ENCODE data around the gene VEZT.

The VEZT gene

GRCh38 chr12:95342008-95342407 lies 124.4 kb downstream of the VEZT start:
- peak overlapping the region; percentile 74 for H3K4me2 ChIP-seq (ENCODE audit: low read length)
- no peaks in the 10 kb centered on the region for H4K20me1 ChIP-seq (ENCODE audit: control insufficient read depth, insufficient read depth, low read depth, low read length)
- no peaks in the 10 kb centered on the region for H3K9me2 ChIP-seq (replicated peaks; ENCODE audit: control insufficient read depth, low read length)
- no peak overlapping the region for H3K4me3 ChIP-seq (ENCODE audit: low read length)
- TF ChIP-seq CTCF (IDR thresholded peaks at IDR 0.05; ENCODE audit: low read depth, low read length, poor library complexity, severe bottlenecking), result no peak
- no peak for TF ChIP-seq EZH2phosphoT487 (IDR thresholded peaks at IDR 0.05; ENCODE audit: borderline replicate concordance, low read length)
- H3K27ac ChIP-seq (ENCODE audit: low read depth, low read length), result peak overlapping the region; percentile 99
- peaks cover 6% of the 10 kb centered on the region; the same call in 1 of the 2 replicates for H3K36me3 ChIP-seq (ENCODE audit: control insufficient read depth, low read length)
- H3K79me2 ChIP-seq (ENCODE audit: control insufficient read depth, low read length), result 0 out of 2 replicates have a peak, but pooled peaks cover 4% of the 10 kb centered on the region
- peaks cover 70% of the 10 kb centered on the region for H3F3A ChIP-seq (ENCODE audit: control insufficient read depth, insufficient read depth)
- H3K9me3 ChIP-seq (ENCODE audit: control insufficient read depth, insufficient read depth, low read length), result no peaks in the 10 kb centered on the region
- H3K27me3 ChIP-seq (ENCODE audit: control insufficient read depth, low read length), result no peaks in the 10 kb centered on the region
- peaks cover 100% of the 10 kb centered on the region for H3K4me1 ChIP-seq (ENCODE audit: control insufficient read depth, low read length)

- H4K20me1 ChIP-seq (ENCODE audit: control insufficient read depth, insufficient read depth, low read depth, low read length), result no peaks in the 10 kb centered on the region
- 0 out of 2 replicates have a peak, but pooled peaks cover 4% of the 10 kb centered on the region for H3K79me2 ChIP-seq (ENCODE audit: control insufficient read depth, low read length)
- peak overlapping the region; percentile 51 for H3K4me3 ChIP-seq (ENCODE audit: low read length)
- peaks cover 100% of the 10 kb centered on the region for H3K4me1 ChIP-seq (ENCODE audit: control insufficient read depth, low read length)
- peak overlapping the region; percentile 99 for H3K27ac ChIP-seq (ENCODE audit: low read depth, low read length)
- H3K9me3 ChIP-seq (ENCODE audit: control insufficient read depth, insufficient read depth, low read length), result no peaks in the 10 kb centered on the region
- H3K36me3 ChIP-seq (ENCODE audit: control insufficient read depth, low read length), result peaks cover 6% of the 10 kb centered on the region; the same call in 1 of the 2 replicates
- peaks cover 66% of the 10 kb centered on the region for H3F3A ChIP-seq (ENCODE audit: control insufficient read depth, insufficient read depth)
- H3K27me3 ChIP-seq (ENCODE audit: control insufficient read depth, low read length), result no peaks in the 10 kb centered on the region
- TF ChIP-seq EZH2phosphoT487 (IDR thresholded peaks at IDR 0.05; ENCODE audit: borderline replicate concordance, low read length) (no peak), CTCF (IDR thresholded peaks at IDR 0.05; ENCODE audit: low read depth, low read length, poor library complexity, severe bottlenecking) (peak; percentile 25)
- H3K9me2 ChIP-seq (replicated peaks; ENCODE audit: control insufficient read depth, low read length), result no peaks in the 10 kb centered on the region
- peak overlapping the region; percentile 74 for H3K4me2 ChIP-seq (ENCODE audit: low read length)
Measured at GRCh38 chr12:95343461-95344230, 126.0 kb downstream of the VEZT start.

GRCh38 chr12:95349291-95349690 lies 131.7 kb downstream of the VEZT start:
- no peaks in the 10 kb centered on the region for H3K27me3 ChIP-seq (ENCODE audit: control insufficient read depth, low read length)
- H3K4me1 ChIP-seq (ENCODE audit: control insufficient read depth, low read length), result peaks cover 97% of the 10 kb centered on the region
- no peaks in the 10 kb centered on the region for H3K9me2 ChIP-seq (replicated peaks; ENCODE audit: control insufficient read depth, low read length)
- H4K20me1 ChIP-seq (ENCODE audit: control insufficient read depth, insufficient read depth, low read depth, low read length), result no peaks in the 10 kb centered on the region
- no peak for TF ChIP-seq EZH2phosphoT487 (IDR thresholded peaks at IDR 0.05; ENCODE audit: borderline replicate concordance, low read length)
- no peaks in the 10 kb centered on the region for H3K9me3 ChIP-seq (ENCODE audit: control insufficient read depth, insufficient read depth, low read length)
- no peaks in the 10 kb centered on the region for H3K79me2 ChIP-seq (ENCODE audit: control insufficient read depth, low read length)
- H3K27ac ChIP-seq (ENCODE audit: low read depth, low read length), result peak overlapping the region; percentile 99
- peaks cover 48% of the 10 kb centered on the region for H3F3A ChIP-seq (ENCODE audit: control insufficient read depth, insufficient read depth)
- H3K36me3 ChIP-seq (ENCODE audit: control insufficient read depth, low read length), result no peaks in the 10 kb centered on the region
- H3K4me3 ChIP-seq (ENCODE audit: low read length), result peak overlapping the region; percentile 65
- H3K4me2 ChIP-seq (ENCODE audit: low read length), result peak overlapping the region; percentile 77

- no peaks in the 10 kb centered on the region for H4K20me1 ChIP-seq (ENCODE audit: control insufficient read depth, insufficient read depth, low read depth, low read length)
Measured at GRCh38 chr12:95351748-95352147, 134.1 kb downstream of the VEZT start.

More at GRCh38 chr12:95351748-95352147, 134.1 kb downstream of the VEZT start:
- Histone ChIP-seq H3K4me1 (ENCODE audit: control insufficient read depth, low read length) (peaks cover 92% of the 10 kb centered on the region), H3K27ac (ENCODE audit: low read depth, low read length) (peak overlapping the region; percentile 99), H3K9me2 (replicated peaks; ENCODE audit: control insufficient read depth, low read length) (no peaks in the 10 kb centered on the region), H3K27me3 (ENCODE audit: control insufficient read depth, low read length) (no peaks in the 10 kb centered on the region), H3K9me3 (ENCODE audit: control insufficient read depth, insufficient read depth, low read length) (no peaks in the 10 kb centered on the region), H3F3A (ENCODE audit: control insufficient read depth, insufficient read depth) (peaks cover 33% of the 10 kb centered on the region), H3K4me2 (ENCODE audit: low read length) (no peak overlapping the region), H3K36me3 (ENCODE audit: control insufficient read depth, low read length) (no peaks in the 10 kb centered on the region), H3K4me3 (ENCODE audit: low read length) (no peak overlapping the region), H3K79me2 (ENCODE audit: control insufficient read depth, low read length) (no peaks in the 10 kb centered on the region)
- TF ChIP-seq EZH2phosphoT487 (IDR thresholded peaks at IDR 0.05; ENCODE audit: borderline replicate concordance, low read length) (no peak), CTCF (IDR thresholded peaks at IDR 0.05; ENCODE audit: low read depth, low read length, poor library complexity, severe bottlenecking) (no peak)

All from DOHH2 (cell line).